Hepatocyte (in vitro differentiated cells): ENCODE data around the gene CRYBA4.

Source experiments
- CTCF ChIP-seq: fragments of 200-600 bp; sonication (generic); IDR thresholded peaks from 2 replicates; pipeline ENCODE4 v1.5.1; 2016; ENCODE audit warnings: antibody characterized with exemption, mild to moderate bottlenecking; ENCODE audit not compliant: poor library complexity
- EZH2 ChIP-seq: fragments of 200-600 bp; sonication (generic); IDR thresholded peaks from 2 replicates; pipeline ENCODE4 v1.6.1; 2016; ENCODE audit warnings: antibody characterized with exemption, mild to moderate bottlenecking, borderline replicate concordance

- no peak for TF ChIP-seq EZH2
- TF ChIP-seq CTCF, result no peak
Observed at GRCh38 chr22:26623984-26624383, 2.2 kb downstream of the CRYBA4 start.
